ENCODE results near the gene RASA3.

- TF ChIP-seq CTCF (IDR thresholded peaks at IDR 0.05; ENCODE audit: insufficient read depth, low read length) (no peak), POLR2AphosphoS5 (IDR thresholded peaks at IDR 0.05; ENCODE audit: low read depth) (no peak), SPI1 (IDR thresholded peaks at IDR 0.05; ENCODE audit: borderline replicate concordance, low read depth) (no peak), GABPA (IDR thresholded peaks at IDR 0.05; ENCODE audit: low read depth) (no peak), REST (IDR thresholded peaks at IDR 0.05; ENCODE audit: insufficient replicate concordance, low read depth) (no peak)
Observed at GRCh38 chr13:114154476-114154875, 22.1 kb upstream of the RASA3 start.
